SK-N-SH (cell line): ENCODE measurements around the gene NCAM1. TPM values are rescaled to one million over a fixed set of nuclear protein-coding genes. Genes with fewer than 3 reads are reported as not detected.

Source experiments
- CTCF ChIA-PET: fragments of 300-600, 350-600 bp; formaldehyde crosslinking; extraction: SDS; loops from one replicate; lab custom pipeline; 2021; lab: Yijun Ruan, JAX
- POLR2A ChIA-PET: fragments of 350-600 bp; sonication (Branson Sonifier 250); formaldehyde crosslinking; extraction: SDS; loops from one replicate; lab custom pipeline; 2020; ENCODE audit warnings: antibody characterized with exemption, inconsistent platforms; lab: Yijun Ruan, JAX
- DNase-seq: peaks from one replicate; pipeline ENCODE4 v3.0.0; 2012
- H2AFZ ChIP-seq: fragments of 200-600 bp; sonication (generic); 2 replicates; pipeline ENCODE4 v1.8.1; 2016; ENCODE audit warnings: antibody characterized with exemption, mild to moderate bottlenecking, low read depth
- H3F3A ChIP-seq: fragments of 200-600 bp; sonication (generic); replicated peaks from 2 replicates; pipeline ENCODE3; 2016; ENCODE audit warnings: antibody characterized with exemption, mild to moderate bottlenecking; ENCODE audit not compliant: insufficient read depth
- H3K27ac ChIP-seq, 2 experiments: fragments of 200-500 bp in 1 of 2; fragments of 200-600 bp in 1 of 2; sonication (Bioruptor generic) in 1 of 2; sonication (generic), shearing (Covaris generic) in 1 of 2; 2 replicates each; pipeline versions ENCODE4 v1.5.1 to v1.6.1; 2014 to 2016; ENCODE audit warnings: low read depth in 2 of 2, inconsistent platforms in 1 of 2, low read length in 1 of 2, mild to moderate bottlenecking in 1 of 2, mixed read lengths in 1 of 2
- H3K27me3 ChIP-seq: fragments of 200-600 bp; sonication (generic), shearing (Covaris generic); 2 replicates; pipeline ENCODE4 v1.6.1; 2016; ENCODE audit warnings: mixed run types; ENCODE audit not compliant: insufficient read depth
- H3K36me3 ChIP-seq, 2 experiments: fragments of 200-500 bp in 1 of 2; fragments of 200-600 bp in 1 of 2; sonication (Bioruptor generic) in 1 of 2; sonication (generic) in 1 of 2; replicated peaks in 1 of 2; 2 replicates each; pipeline versions ENCODE3 to v1.5.1; 2014 to 2016; ENCODE audit warnings: low read length in 1 of 2, mild to moderate bottlenecking in 1 of 2; ENCODE audit not compliant: insufficient read depth in 2 of 2, control insufficient read depth in 1 of 2
- H3K4me1 ChIP-seq, 2 experiments: fragments of 200-500 bp in 1 of 2; fragments of 200-600 bp in 1 of 2; sonication (Bioruptor generic) in 1 of 2; sonication (generic), shearing (Covaris generic) in 1 of 2; 2 replicates each; pipeline versions ENCODE4 v1.5.1 to v1.6.1; 2014 to 2016; ENCODE audit warnings: low read depth in 1 of 2, low read length in 1 of 2, mixed run types in 1 of 2; ENCODE audit not compliant: insufficient read depth in 2 of 2, control insufficient read depth in 1 of 2
- H3K4me2 ChIP-seq: fragments of 200-600 bp; sonication (generic), shearing (Covaris generic); 2 replicates; pipeline ENCODE4 v1.6.1; 2017; ENCODE audit warnings: mixed run types
- H3K4me3 ChIP-seq, 2 experiments: fragments of 200-500 bp in 1 of 2; fragments of 200-600 bp in 1 of 2; sonication (Bioruptor generic) in 1 of 2; sonication (generic), shearing (Covaris generic) in 1 of 2; 2 replicates each; pipeline versions ENCODE4 v1.5.1 to v1.8.1; 2014 to 2016; ENCODE audit warnings: low read depth in 2 of 2, inconsistent platforms in 1 of 2, low read length in 1 of 2, mild to moderate bottlenecking in 1 of 2, mixed read lengths in 1 of 2, moderate library complexity in 1 of 2
- H3K79me2 ChIP-seq: fragments of 200-600 bp; sonication (generic); 2 replicates; pipeline ENCODE4 v1.8.1; 2017; ENCODE audit warnings: mild to moderate bottlenecking; ENCODE audit not compliant: insufficient read depth
- H3K9ac ChIP-seq: fragments of 200-600 bp; sonication (generic); 2 replicates; pipeline ENCODE4 v1.6.1; 2017; ENCODE audit warnings: mixed run types
- H3K9me2 ChIP-seq: fragments of 200-600 bp; sonication (generic); 2 replicates; pipeline ENCODE4 v1.6.1; 2017; ENCODE audit warnings: mixed run types
- H3K9me3 ChIP-seq: fragments of 200-600 bp; sonication (generic); 2 replicates; pipeline ENCODE4 v1.6.1; 2017; ENCODE audit warnings: mixed run types, mild to moderate bottlenecking, moderate library complexity
- H4K20me1 ChIP-seq: fragments of 200-600 bp; sonication (generic); 2 replicates; pipeline ENCODE4 v1.6.1; 2017; ENCODE audit warnings: mild to moderate bottlenecking, mixed run types; ENCODE audit not compliant: insufficient read depth
- EP300 ChIP-seq, 2 experiments: IDR thresholded peaks; 2 replicates each; pipeline versions ENCODE4 v1.4.0 to v1.6.1; 2012; ENCODE audit warnings: borderline replicate concordance in 1 of 2, low read depth in 1 of 2, low read length in 1 of 2
- FOSL2 ChIP-seq: IDR thresholded peaks from 2 replicates; pipeline ENCODE4 v1.4.0; 2012; ENCODE audit warnings: low read depth, mild to moderate bottlenecking, moderate library complexity, borderline replicate concordance
- FOXJ3 ChIP-seq: sonication (generic); formaldehyde crosslinking; IDR thresholded peaks from 2 replicates; pipeline ENCODE4 v1.5.1; 2020; ENCODE audit warnings: mild to moderate bottlenecking, missing genetic modification reagents
- JUND ChIP-seq: IDR thresholded peaks from 2 replicates; pipeline ENCODE4 v1.4.0; 2012
- MEF2A ChIP-seq: IDR thresholded peaks from 2 replicates; pipeline ENCODE4 v1.4.0; 2012; ENCODE audit warnings: low read depth, borderline replicate concordance
- MXI1 ChIP-seq: IDR thresholded peaks from 2 replicates; pipeline ENCODE4 v1.6.1; 2012; ENCODE audit warnings: mild to moderate bottlenecking, low read depth, low read length, improper control_type of control experiment
- NRF1 ChIP-seq: IDR thresholded peaks from 2 replicates; pipeline ENCODE4 v1.6.1; 2012; ENCODE audit warnings: low read depth, mild to moderate bottlenecking, low read length
- POLR2AphosphoS5 ChIP-seq: IDR thresholded peaks from 2 replicates; pipeline ENCODE4 v1.6.1; 2012; ENCODE audit warnings: low read depth, low read length
- RAD21 ChIP-seq: IDR thresholded peaks from 2 replicates; pipeline ENCODE4 v1.6.1; 2012; ENCODE audit warnings: mild to moderate bottlenecking, low read length
- RCOR1 ChIP-seq: fragments of 150-350 bp; IDR thresholded peaks from 2 replicates; pipeline ENCODE4 v1.6.1; 2017; ENCODE audit warnings: antibody characterized with exemption, low read length
- RFX5 ChIP-seq: IDR thresholded peaks from 2 replicates; pipeline ENCODE4 v1.6.1; 2012; ENCODE audit warnings: mild to moderate bottlenecking, improper control_type of control experiment, low read length
- TCF12 ChIP-seq: IDR thresholded peaks from 2 replicates; pipeline ENCODE4 v1.4.0; 2012
- TEAD4 ChIP-seq: IDR thresholded peaks from 2 replicates; pipeline ENCODE4 v1.4.0; 2012; ENCODE audit warnings: mild to moderate bottlenecking, borderline replicate concordance; ENCODE audit not compliant: insufficient read depth
- WGBS: methylation state at CpG from one replicate; pipeline ENCODE4 v1.1.6; 2017; ENCODE audit warnings: low lambda C conversion rate; 5-methylcytosine and 5-hydroxymethylcytosine counted together
- polyA plus RNA-seq, 3 experiments: library from polyadenylated mRNA; depleted of rRNA; stranded (reverse); fragments of >200 nt; gene quantifications; 2 replicates each; pipeline ENCODE4 v1.2.3, GENCODE V29; 2012
- TF ChIP-seq, protein P1 (sequence below): IDR thresholded peaks from 2 replicates; pipeline ENCODE4 v1.4.0; 2012; ENCODE audit warnings: low read depth
- TF ChIP-seq, protein P2 (sequence below): IDR thresholded peaks from 2 replicates; pipeline ENCODE4 v1.4.0; 2012; ENCODE audit warnings: low read depth, borderline replicate concordance
- TF ChIP-seq, protein P3 (sequence below): fragments of 150-350 bp; IDR thresholded peaks from 2 replicates; pipeline ENCODE4 v1.6.1; 2016; ENCODE audit warnings: mild to moderate bottlenecking, low read depth, low read length
- TF ChIP-seq, protein P4 (sequence below): IDR thresholded peaks from 2 replicates; pipeline ENCODE4 v1.6.1; 2012; ENCODE audit warnings: mild to moderate bottlenecking, low read depth, low read length, moderate library complexity

Gene NCAM1
- polyA plus RNA-seq, 1 of the 3 experiments (the other 2 are of a cell fraction) = 19.4 TPM

DNA sequence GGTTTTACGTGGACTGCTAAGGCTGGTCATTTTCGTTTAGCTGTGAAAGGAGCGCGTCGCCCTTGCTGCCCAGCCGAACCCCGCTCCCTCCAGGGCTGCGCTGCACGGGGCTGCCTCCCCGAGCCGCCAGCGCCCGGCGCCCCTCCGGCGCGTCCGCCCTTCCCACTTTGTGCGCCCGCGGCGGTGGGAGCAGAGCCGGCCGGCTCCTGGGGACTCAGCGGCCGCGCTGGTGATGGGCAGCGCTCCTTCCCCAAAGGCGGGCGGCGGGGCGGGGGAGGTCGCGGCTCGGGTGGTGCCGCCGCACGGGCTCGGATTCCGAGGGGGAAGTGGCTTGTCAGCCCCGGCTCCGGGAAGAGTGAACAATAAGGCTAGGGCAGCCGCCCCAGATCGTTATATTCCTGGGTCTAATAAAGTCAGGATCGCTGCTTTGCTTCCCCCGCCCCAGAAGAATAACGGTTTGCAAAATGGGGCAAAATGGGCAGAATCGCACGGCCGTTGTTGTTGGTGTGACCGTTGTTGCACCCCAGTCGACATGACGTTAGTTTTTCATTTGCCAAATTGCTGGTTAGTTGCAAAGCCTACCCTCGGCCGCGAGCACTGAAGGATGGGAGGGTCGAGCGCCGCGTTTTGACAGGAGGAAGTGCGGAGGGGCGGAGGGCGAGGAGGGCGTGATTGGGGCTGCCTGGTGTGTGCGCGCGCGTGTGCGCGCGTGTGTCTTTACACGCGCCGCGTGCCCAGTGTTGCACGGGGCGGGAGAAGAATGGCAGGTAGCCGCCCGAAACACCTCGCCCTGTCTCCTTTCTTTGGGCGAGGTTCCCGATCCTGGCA lies 745 bp downstream of the NCAM1 start:
- no peaks in the 10 kb centered on the region; the same call in 1 of the 2 replicates for H3K27me3 ChIP-seq
- H3K9me2 ChIP-seq = no peaks in the 10 kb centered on the region
- ChIA-PET CTCF (interaction anchor here (0.7 to 3.0 kb wide), 15 partner anchors 12 to 374 kb away, joined by 3 to 22 read pairs (median 4); no protein-coding TSS in a partner anchor), POLR2A (interaction anchor here (0.7 to 1.3 kb wide), 8 partner anchors 9 to 328 kb away, joined by 3 to 5 read pairs (median 3); no protein-coding TSS in a partner anchor)
- no peaks in the 10 kb centered on the region for H3K36me3 ChIP-seq
- peak overlapping the region; percentile 94 for H3K4me2 ChIP-seq
- peaks cover 10% of the 10 kb centered on the region for H3F3A ChIP-seq
- peaks cover 0 to 16% of the 10 kb centered on the region in 2 experiments; a peak in 2 of 4 replicates for H3K4me1 ChIP-seq
- H4K20me1 ChIP-seq = no peaks in the 10 kb centered on the region
- peak overlapping the region; percentile 87 for H2AFZ ChIP-seq
- TF ChIP-seq, protein P1, sequence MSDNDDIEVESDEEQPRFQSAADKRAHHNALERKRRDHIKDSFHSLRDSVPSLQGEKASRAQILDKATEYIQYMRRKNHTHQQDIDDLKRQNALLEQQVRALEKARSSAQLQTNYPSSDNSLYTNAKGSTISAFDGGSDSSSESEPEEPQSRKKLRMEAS = peak; percentile 41
- TF ChIP-seq NRF1 = peak; percentile 42; the same call in 1 of the 2 replicates
- peak; percentile 92 for TF ChIP-seq MXI1
- no peak for TF ChIP-seq TCF12
- 0 out of 2 replicates have a peak, but pooled peaks have one; percentile 26 for TF ChIP-seq POLR2AphosphoS5
- TF ChIP-seq RCOR1 = no peak
- TF ChIP-seq RAD21 = peak; percentile 25
- TF ChIP-seq, all 33 proteins: peak for 5
- peak overlapping the region; percentile 54 for H3K9ac ChIP-seq
- no peaks in the 10 kb centered on the region for H3K9me3 ChIP-seq
- H3K27ac ChIP-seq = peak overlapping the region in 1 of 2 experiments; percentile 93; a peak in 3 of 4 replicates
- H3K4me3 ChIP-seq = peak overlapping the region; percentile 83 to 95
- no peaks in the 10 kb centered on the region; the same call in 1 of the 2 replicates for H3K79me2 ChIP-seq
- DNase-seq = peak; percentile 73
- WGBS = 0% methylated on average over 38 of the region's 82 CpGs

DNA sequence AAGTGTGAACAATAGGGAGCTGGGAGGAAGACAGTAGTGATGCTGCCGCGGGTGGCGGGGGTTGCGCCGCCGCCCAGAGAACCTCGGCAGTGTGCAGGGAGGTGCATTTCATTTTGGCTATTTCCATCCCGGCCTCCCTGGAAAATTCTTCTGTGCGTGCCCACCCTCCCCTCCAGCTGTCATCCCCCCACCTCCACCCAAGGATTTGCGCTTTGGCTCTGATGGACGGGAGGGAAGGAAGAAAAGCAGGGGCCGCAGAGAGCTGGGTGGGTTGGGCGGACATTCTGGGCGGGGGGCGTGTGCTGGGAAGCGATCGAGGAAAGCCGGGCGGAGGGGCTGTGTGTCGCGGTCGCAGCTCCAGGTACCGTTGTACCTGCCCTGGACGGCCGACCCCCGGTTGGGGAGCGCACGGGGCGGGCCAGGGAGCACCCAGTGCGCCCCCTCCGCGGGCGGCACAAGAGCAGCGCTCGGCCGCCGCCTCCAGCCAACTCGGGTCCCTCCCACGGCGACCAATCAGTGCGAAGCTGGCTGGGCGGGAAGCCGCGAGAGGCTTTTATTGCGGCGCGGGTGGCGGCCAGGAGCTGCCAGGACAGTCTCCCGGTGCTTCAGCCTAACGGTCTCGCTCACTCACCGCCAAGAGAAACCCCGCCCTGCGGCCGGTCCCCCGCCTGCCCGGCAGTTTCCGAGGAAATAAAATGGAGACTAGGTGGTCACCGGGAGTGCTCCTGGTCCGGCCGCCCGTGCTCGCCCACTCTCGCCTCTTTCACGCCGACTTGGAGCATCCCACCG lies 1.6 kb downstream of the NCAM1 start:
- Histone ChIP-seq H3K9me3 (no peaks in the 10 kb centered on the region), H3K36me3 (no peaks in the 10 kb centered on the region), H3K4me1 (peaks cover 0 to 16% of the 10 kb centered on the region in 2 experiments; a peak in 2 of 4 replicates), H3K4me3 (peak overlapping the region; percentile 83 to 95), H3F3A (peaks cover 10% of the 10 kb centered on the region), H2AFZ (peak overlapping the region; percentile 87; the same call in 1 of the 2 replicates), H3K79me2 (no peaks in the 10 kb centered on the region; the same call in 1 of the 2 replicates), H3K27me3 (no peaks in the 10 kb centered on the region; the same call in 1 of the 2 replicates), H3K27ac (peak overlapping the region in 1 of 2 experiments; percentile 93; a peak in 2 of 4 replicates), H3K9me2 (no peaks in the 10 kb centered on the region), H3K4me2 (peak overlapping the region; percentile 94), H3K9ac (peak overlapping the region; percentile 54; the same call in 1 of the 2 replicates), H4K20me1 (no peaks in the 10 kb centered on the region)
- ChIA-PET POLR2A (interaction anchor here (0.8 to 1.3 kb wide), 7 partner anchors 10 to 370 kb away, joined by 3 to 5 read pairs (median 3); no protein-coding TSS in a partner anchor), CTCF (interaction anchor here (0.7 to 3.0 kb wide), 9 partner anchors 13 to 375 kb away, joined by 3 to 22 read pairs (median 4); no protein-coding TSS in a partner anchor)
- 0% methylated on average over 11 of the region's 67 CpGs for WGBS
- DNase-seq = peak; percentile 85
- TF ChIP-seq MXI1 (peak; percentile 41), MEF2A (no peak), RCOR1 (no peak), FOXJ3 (no peak), TEAD4 (no peak), POLR2AphosphoS5 (peak; percentile 34; the same call in 1 of the 2 replicates), JUND (no peak), FOSL2 (no peak), EP300 (IDR thresholded peaks at IDR 0.05; ENCODE audit: borderline replicate concordance in 1 of 2, low read depth in 1 of 2, low read length in 1 of 2) (no peak), RFX5 (no peak)
- TF ChIP-seq, protein P2, sequence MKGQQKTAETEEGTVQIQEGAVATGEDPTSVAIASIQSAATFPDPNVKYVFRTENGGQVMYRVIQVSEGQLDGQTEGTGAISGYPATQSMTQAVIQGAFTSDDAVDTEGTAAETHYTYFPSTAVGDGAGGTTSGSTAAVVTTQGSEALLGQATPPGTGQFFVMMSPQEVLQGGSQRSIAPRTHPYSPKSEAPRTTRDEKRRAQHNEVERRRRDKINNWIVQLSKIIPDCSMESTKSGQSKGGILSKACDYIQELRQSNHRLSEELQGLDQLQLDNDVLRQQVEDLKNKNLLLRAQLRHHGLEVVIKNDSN = no peak
- TF ChIP-seq, protein P3, sequence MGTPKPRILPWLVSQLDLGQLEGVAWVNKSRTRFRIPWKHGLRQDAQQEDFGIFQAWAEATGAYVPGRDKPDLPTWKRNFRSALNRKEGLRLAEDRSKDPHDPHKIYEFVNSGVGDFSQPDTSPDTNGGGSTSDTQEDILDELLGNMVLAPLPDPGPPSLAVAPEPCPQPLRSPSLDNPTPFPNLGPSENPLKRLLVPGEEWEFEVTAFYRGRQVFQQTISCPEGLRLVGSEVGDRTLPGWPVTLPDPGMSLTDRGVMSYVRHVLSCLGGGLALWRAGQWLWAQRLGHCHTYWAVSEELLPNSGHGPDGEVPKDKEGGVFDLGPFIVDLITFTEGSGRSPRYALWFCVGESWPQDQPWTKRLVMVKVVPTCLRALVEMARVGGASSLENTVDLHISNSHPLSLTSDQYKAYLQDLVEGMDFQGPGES = no peak
- TF ChIP-seq, protein P4, sequence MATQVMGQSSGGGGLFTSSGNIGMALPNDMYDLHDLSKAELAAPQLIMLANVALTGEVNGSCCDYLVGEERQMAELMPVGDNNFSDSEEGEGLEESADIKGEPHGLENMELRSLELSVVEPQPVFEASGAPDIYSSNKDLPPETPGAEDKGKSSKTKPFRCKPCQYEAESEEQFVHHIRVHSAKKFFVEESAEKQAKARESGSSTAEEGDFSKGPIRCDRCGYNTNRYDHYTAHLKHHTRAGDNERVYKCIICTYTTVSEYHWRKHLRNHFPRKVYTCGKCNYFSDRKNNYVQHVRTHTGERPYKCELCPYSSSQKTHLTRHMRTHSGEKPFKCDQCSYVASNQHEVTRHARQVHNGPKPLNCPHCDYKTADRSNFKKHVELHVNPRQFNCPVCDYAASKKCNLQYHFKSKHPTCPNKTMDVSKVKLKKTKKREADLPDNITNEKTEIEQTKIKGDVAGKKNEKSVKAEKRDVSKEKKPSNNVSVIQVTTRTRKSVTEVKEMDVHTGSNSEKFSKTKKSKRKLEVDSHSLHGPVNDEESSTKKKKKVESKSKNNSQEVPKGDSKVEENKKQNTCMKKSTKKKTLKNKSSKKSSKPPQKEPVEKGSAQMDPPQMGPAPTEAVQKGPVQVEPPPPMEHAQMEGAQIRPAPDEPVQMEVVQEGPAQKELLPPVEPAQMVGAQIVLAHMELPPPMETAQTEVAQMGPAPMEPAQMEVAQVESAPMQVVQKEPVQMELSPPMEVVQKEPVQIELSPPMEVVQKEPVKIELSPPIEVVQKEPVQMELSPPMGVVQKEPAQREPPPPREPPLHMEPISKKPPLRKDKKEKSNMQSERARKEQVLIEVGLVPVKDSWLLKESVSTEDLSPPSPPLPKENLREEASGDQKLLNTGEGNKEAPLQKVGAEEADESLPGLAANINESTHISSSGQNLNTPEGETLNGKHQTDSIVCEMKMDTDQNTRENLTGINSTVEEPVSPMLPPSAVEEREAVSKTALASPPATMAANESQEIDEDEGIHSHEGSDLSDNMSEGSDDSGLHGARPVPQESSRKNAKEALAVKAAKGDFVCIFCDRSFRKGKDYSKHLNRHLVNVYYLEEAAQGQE = 0 out of 2 replicates have a peak, but pooled peaks have one; percentile 10
